Measurements from ENCODE around the gene PALD1.

DNA sequence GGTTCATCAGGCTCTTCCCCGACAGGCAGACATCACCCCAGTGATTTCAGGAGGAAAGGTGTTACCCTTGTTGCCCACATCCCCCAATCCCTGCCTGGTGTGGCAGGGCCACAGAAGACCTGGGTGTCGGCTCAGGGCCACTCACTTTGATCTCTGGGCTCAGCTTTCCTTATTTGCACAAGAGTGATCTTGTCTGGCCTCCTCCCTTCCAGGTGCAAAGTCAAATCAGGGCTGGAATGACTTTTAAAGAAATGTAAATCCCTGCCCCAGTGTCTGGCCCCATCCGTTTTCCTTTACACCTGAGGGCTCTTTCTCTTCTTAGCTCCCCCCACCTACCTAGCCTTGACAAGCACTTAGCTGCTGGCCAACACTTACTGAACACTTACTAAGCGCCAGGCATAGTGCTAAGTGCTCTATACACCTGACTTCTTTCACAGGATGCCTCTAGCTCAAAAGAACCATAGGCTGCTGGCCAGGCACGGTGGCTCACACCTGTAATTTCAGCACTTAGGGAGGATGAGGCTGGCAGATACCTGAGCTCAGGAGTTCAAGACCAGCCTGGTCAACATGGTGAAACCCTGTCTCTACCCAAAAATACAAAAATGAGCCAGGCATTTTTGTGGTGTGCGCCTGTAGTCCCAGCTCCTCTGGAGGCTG lies 36.1 kb upstream of the PALD1 start:
- TF ChIP-seq, protein P1, sequence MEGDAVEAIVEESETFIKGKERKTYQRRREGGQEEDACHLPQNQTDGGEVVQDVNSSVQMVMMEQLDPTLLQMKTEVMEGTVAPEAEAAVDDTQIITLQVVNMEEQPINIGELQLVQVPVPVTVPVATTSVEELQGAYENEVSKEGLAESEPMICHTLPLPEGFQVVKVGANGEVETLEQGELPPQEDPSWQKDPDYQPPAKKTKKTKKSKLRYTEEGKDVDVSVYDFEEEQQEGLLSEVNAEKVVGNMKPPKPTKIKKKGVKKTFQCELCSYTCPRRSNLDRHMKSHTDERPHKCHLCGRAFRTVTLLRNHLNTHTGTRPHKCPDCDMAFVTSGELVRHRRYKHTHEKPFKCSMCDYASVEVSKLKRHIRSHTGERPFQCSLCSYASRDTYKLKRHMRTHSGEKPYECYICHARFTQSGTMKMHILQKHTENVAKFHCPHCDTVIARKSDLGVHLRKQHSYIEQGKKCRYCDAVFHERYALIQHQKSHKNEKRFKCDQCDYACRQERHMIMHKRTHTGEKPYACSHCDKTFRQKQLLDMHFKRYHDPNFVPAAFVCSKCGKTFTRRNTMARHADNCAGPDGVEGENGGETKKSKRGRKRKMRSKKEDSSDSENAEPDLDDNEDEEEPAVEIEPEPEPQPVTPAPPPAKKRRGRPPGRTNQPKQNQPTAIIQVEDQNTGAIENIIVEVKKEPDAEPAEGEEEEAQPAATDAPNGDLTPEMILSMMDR (IDR thresholded peaks at IDR 0.05), result no peak
- TF ChIP-seq POLR2A (IDR thresholded peaks at IDR 0.05), result no peak

Measured in lower leg skin (tissue), 3 donors.